Nephron progenitor cell (in vitro differentiated cells): ENCODE results near the gene POLR1G.

Experiments used
- DNase-seq: peaks from one replicate; pipeline ENCODE4 v3.0.0; 2021
- H3K27ac Mint-ChIP-seq: 2 replicates; pipeline ENCODE4 v1.8.0; 2021; ENCODE audit warnings: mild to moderate bottlenecking, moderate library complexity, mixed read lengths
- H3K27me3 Mint-ChIP-seq: 2 replicates; pipeline ENCODE4 v1.8.0; 2021; ENCODE audit warnings: mild to moderate bottlenecking, low read depth, mixed read lengths; ENCODE audit not compliant: poor library complexity
- H3K36me3 Mint-ChIP-seq: 2 replicates; pipeline ENCODE4 v1.8.0; 2021; ENCODE audit warnings: low read depth, mixed read lengths
- H3K4me1 Mint-ChIP-seq: 2 replicates; pipeline ENCODE4 v1.8.0; 2021; ENCODE audit warnings: mixed read lengths
- H3K4me3 Mint-ChIP-seq: 2 replicates; pipeline ENCODE4 v1.8.0; 2021; ENCODE audit warnings: mild to moderate bottlenecking, moderate library complexity, mixed read lengths
- H3K9me3 Mint-ChIP-seq: 2 replicates; pipeline ENCODE4 v1.8.0; 2021; ENCODE audit warnings: mild to moderate bottlenecking, moderate library complexity, mixed read lengths
- CTCF ChIP-seq: fragments of 200-600 bp; sonication (generic); IDR thresholded peaks from 2 replicates; pipeline ENCODE4 v1.5.0; 2021; ENCODE audit warnings: antibody characterized with exemption

The POLR1G gene

GRCh38 chr19:45457776-45458175, 51.3 kb downstream of the POLR1G start:
- Mint-ChIP-seq H3K4me3 (no peak overlapping the region), H3K27ac (no peak overlapping the region), H3K36me3 (no peaks in the 10 kb centered on the region), H3K27me3 (peaks cover 13% of the 10 kb centered on the region), H3K4me1 (peaks cover 30% of the 10 kb centered on the region), H3K9me3 (no peaks in the 10 kb centered on the region)
- no peak for DNase-seq
- TF ChIP-seq CTCF, result no peak
